Testis (tissue), 3 donors: ENCODE measurements around the gene CSF1. TPM values are rescaled to one million over a fixed set of nuclear protein-coding genes. Genes with fewer than 3 reads are reported as not detected.

Source experiments
- DNase-seq: peaks from one replicate; pipeline ENCODE4 v3.0.0-alpha.2; 2019
- H3K27ac ChIP-seq, 2 donors: fragments of 200-600 bp; sonication (generic); one replicate each; pipeline ENCODE4 v1.5.1; 2019
- H3K27me3 ChIP-seq: fragments of 200-600 bp; sonication (generic); one replicate; pipeline ENCODE4 v1.5.1; 2019
- H3K36me3 ChIP-seq: fragments of 200-600 bp; sonication (generic); one replicate; pipeline ENCODE4 v1.5.1; 2017; ENCODE audit warnings: low read depth; ENCODE audit errors: missing control alignments
- H3K4me1 ChIP-seq: fragments of 200-600 bp; sonication (generic); one replicate; pipeline ENCODE4 v1.5.1; 2019
- H3K4me3 ChIP-seq, 2 donors: fragments of 200-600 bp; sonication (generic); one replicate each; pipeline ENCODE4 v1.5.1; 2017 to 2019
- H3K9me3 ChIP-seq: fragments of 200-600 bp; sonication (generic); one replicate; pipeline ENCODE4 v1.5.1; 2017
- POLR2A ChIP-seq: fragments of 450-650 bp; IDR thresholded peaks from one replicate; pipeline ENCODE4 v1.6.1; 2017; ENCODE audit warnings: antibody characterized with exemption, mild to moderate bottlenecking, moderate library complexity
- WGBS, 2 donors: methylation state at CpG; one replicate each; pipeline ENCODE4 v1.1.5; 2018; 5-methylcytosine and 5-hydroxymethylcytosine counted together
- intact Hi-C: fragments of 100-400 bp; cut with DNase I; formaldehyde crosslinking; loops from one replicate; pipeline ENCODE4 v1.15.1; 2023; ENCODE audit warnings: low total_unique reads
- polyA plus RNA-seq: library from polyadenylated mRNA; stranded (reverse); fragments of 350-450 nt; fragmentation: Illumina TruSeq; extraction: RNeasy Lipid Tissue Mini Kit (QIAGEN cat#74804); gene quantifications from one replicate; pipeline ENCODE4 v1.2.3, GENCODE V29; 2014; ENCODE audit warnings: low read depth, low replicate concordance; ENCODE audit not compliant: insufficient read depth
- total RNA-seq, 2 donors: library from RNA; depleted of rRNA; stranded (reverse); fragments of >200 nt; gene quantifications; one replicate each; pipeline ENCODE4 v1.2.3, GENCODE V29; 2016
- TF ChIP-seq, protein P1 (sequence below), 3 experiments: fragments of 450-650 bp in 2 of 3; fragments of 200-600 bp in 1 of 3; sonication (generic) in 1 of 3; IDR thresholded peaks; one replicate each; pipeline ENCODE4 v1.5.1; 2016 to 2019; ENCODE audit warnings: antibody characterized with exemption in 3 of 3, mild to moderate bottlenecking in 2 of 3, moderate library complexity in 1 of 3

The CSF1 gene
- total and polyA plus RNA-seq, 3 donors from 2014 or later: 9.8 to 14.2 (median 10.9) TPM

DNA sequence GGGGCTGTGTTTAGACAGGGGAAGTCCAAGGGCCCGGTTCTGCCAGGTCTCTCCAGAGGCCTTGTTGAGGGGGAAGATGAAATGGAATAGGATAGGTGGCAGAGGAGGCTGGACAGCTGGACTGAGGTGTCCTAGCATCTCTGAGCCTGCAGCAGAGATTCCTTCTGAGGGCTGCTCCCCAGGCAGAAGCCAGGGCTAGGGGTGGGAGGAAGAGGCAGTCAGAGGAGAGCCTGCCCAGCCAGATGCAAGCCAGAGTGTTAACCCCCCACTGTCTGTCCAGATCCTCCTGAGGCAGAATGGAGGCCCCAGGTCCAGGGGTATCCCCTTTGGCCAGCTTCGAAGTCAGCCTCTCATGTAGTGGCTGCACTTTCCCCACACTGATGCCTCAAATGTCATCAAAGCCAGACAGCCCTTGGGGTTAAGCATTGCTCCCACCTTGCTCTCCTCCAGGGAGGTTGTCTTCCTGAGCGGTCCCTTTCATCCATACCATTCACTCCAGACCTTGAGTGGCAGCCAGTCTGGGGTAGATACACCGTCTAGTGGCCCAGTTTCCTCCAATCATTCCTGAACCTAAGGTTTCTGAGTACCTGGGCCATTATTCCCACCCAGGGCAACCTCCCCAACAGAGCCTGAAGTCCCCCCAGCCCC is 1.7 kb downstream of the CSF1 start:
- no peak for DNase-seq
- no peaks in the 10 kb centered on the region for H3K9me3 ChIP-seq
- TF ChIP-seq, protein P1, sequence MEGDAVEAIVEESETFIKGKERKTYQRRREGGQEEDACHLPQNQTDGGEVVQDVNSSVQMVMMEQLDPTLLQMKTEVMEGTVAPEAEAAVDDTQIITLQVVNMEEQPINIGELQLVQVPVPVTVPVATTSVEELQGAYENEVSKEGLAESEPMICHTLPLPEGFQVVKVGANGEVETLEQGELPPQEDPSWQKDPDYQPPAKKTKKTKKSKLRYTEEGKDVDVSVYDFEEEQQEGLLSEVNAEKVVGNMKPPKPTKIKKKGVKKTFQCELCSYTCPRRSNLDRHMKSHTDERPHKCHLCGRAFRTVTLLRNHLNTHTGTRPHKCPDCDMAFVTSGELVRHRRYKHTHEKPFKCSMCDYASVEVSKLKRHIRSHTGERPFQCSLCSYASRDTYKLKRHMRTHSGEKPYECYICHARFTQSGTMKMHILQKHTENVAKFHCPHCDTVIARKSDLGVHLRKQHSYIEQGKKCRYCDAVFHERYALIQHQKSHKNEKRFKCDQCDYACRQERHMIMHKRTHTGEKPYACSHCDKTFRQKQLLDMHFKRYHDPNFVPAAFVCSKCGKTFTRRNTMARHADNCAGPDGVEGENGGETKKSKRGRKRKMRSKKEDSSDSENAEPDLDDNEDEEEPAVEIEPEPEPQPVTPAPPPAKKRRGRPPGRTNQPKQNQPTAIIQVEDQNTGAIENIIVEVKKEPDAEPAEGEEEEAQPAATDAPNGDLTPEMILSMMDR (IDR thresholded peaks at IDR 0.05): no peak
- TF ChIP-seq POLR2A: no peak
- no peaks in the 10 kb centered on the region for H3K36me3 ChIP-seq
- 47 to 66% methylated on average over 3 to 4 of the region's 4 CpGs for WGBS, 2 donors
- intact Hi-C loops: no loop called here
- peak overlapping the region in 1 of 2 donors; percentile 71 for H3K4me3 ChIP-seq
- H3K27me3 ChIP-seq: no peaks in the 10 kb centered on the region
- peak overlapping the region in 1 of 2 donors; percentile 83 for H3K27ac ChIP-seq
- H3K4me1 ChIP-seq: peaks cover 22% of the 10 kb centered on the region

DNA sequence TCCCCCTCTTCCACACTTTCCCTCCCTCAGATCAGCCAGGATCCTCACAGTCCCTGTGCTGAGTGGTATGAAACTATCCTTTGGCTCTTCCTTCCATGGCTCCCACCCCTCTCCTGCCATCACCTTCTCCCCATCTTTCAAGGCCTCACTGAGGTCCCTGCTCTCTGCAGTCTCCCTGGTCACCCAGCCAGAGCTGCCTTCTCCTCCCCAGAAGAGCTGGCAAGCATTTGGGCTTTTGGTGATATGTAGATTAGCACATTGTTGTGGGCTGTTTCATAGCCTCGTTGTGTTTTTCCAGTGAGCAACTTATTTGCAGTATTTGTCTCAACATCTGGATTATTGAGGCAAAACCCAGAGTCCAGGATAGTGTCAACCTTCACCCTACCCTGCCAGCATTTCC is 2.2 kb downstream of the CSF1 start:
- intact Hi-C loops: no loop called here
- H3K9me3 ChIP-seq: no peaks in the 10 kb centered on the region
- peak overlapping the region in 1 of 2 donors; percentile 83 for H3K27ac ChIP-seq
- DNase-seq: no peak
- TF ChIP-seq POLR2A: no peak
- TF ChIP-seq, protein P1 (IDR thresholded peaks at IDR 0.05): no peak
- no peaks in the 10 kb centered on the region for H3K36me3 ChIP-seq
- WGBS, 2 donors: 11 to 36% methylated on average over 1 of the region's 1 CpG
- no peaks in the 10 kb centered on the region for H3K27me3 ChIP-seq
- H3K4me1 ChIP-seq: peaks cover 22% of the 10 kb centered on the region
- no peak overlapping the region for H3K4me3 ChIP-seq

DNA sequence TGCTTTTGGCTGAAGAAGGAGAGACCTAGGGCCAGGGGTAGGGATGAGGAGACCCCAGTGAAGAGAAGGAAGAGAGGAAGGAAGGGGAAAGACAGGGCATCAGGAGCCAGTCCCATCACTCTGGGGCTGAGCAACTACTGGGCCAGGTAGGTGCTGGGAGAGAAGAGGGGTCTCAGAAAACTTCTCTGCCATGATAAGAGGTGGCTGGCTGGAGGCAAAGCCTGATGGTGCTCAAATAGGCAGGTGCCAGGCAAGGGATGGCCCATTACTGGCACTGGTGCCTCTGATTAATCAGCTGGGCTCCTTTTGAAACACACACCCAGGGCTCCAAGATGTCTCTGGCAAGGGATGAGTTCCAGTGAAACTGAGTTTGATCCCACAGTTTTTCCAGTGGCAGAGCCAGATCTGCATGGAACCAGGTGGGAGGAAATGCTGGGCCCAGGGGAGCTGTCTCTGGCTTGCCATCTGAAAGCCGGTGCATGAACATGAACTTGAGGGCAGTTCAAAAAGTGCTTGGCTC is 2.8 kb downstream of the CSF1 start:
- DNase-seq: no peak
- WGBS, 2 donors: 48 to 78% methylated on average over 1 of the region's 1 CpG
- H3K36me3 ChIP-seq: no peaks in the 10 kb centered on the region
- no peak overlapping the region for H3K4me3 ChIP-seq
- H3K9me3 ChIP-seq: no peaks in the 10 kb centered on the region
- H3K27me3 ChIP-seq: no peaks in the 10 kb centered on the region
- peaks cover 22% of the 10 kb centered on the region for H3K4me1 ChIP-seq
- TF ChIP-seq, protein P1 (IDR thresholded peaks at IDR 0.05): no peak
- no peak for TF ChIP-seq POLR2A
- H3K27ac ChIP-seq: peak overlapping the region in 1 of 2 donors; percentile 83
- intact Hi-C loops: no loop called here

DNA sequence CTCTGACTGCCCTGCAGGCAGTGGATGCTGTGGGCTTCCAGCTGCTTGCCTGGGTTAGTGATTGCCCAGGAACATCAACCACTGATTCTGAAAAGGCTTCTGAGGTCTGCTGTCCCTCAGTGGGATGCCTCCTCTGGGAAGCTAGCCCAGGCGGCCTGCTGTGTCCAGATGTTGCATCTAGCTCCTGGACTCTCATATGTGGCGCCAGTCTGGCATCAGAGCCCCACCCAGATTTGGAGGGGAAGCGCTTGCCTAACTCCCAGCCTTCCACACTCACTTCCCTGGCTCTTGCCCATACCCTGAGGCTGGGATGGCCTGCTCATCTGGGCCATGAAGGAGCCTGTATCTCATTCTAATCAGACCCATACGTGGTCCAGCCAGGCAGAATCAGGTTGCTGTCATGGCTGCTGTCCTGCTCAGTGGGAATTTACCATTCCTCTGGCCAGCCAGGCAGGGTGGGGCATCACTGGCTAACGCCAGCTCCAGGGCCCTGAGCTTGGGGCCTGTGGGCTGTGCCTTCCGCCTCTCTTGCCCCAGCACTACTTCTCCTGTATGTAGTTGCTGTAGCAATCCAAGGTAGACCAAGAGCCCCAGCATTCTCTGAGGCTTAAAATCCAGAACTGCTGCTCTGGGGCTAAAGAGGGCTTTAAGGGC is 4.1 kb downstream of the CSF1 start:
- DNase-seq: no peak
- H3K4me3 ChIP-seq: no peak overlapping the region
- TF ChIP-seq, protein P1 (IDR thresholded peaks at IDR 0.05): no peak
- TF ChIP-seq POLR2A: no peak
- no peak overlapping the region for H3K27ac ChIP-seq
- intact Hi-C loops: no loop called here
- no peaks in the 10 kb centered on the region for H3K27me3 ChIP-seq
- H3K4me1 ChIP-seq: peaks cover 22% of the 10 kb centered on the region
- WGBS, 2 donors: 92 to 96% methylated on average over 4 to 6 of the region's 6 CpGs
- H3K36me3 ChIP-seq: no peaks in the 10 kb centered on the region
- H3K9me3 ChIP-seq: no peaks in the 10 kb centered on the region
